Measurements from ENCODE around the gene RAB7B. TPM values are rescaled to one million over a fixed set of nuclear protein-coding genes. Genes with fewer than 3 reads are reported as not detected.

The RAB7B gene
- total RNA-seq, 4 donors from 2014 or later: 0.27 to 0.32 TPM; not detected in 2

- intact Hi-C loops (cut with DNase I; ENCODE audit: low total_unique reads) (no loop called here), in situ Hi-C loops (cut with MboI; ENCODE audit: low pct_ligation_motif_present in 1 of 4, low pct_unique_long_range_greater_than_20kb in 1 of 4, low sequenced_read_pairs in 3 of 4) (no loop called here)
- TF ChIP-seq CTCF (IDR thresholded peaks at IDR 0.05) (no peak), POLR2A (IDR thresholded peaks at IDR 0.05) (no peak), EP300 (IDR thresholded peaks at IDR 0.05; ENCODE audit: low read depth) (no peak), POLR2AphosphoS5 (IDR thresholded peaks at IDR 0.05) (no peak)
- no peak for DNase-seq
- WGBS, 2 donors (ENCODE audit: low coverage in 1 of 2): 50% methylated on average over 4 of the region's 4 CpGs; no CpG with 5 or more reads in 1 of the 2 donors
- Histone ChIP-seq H3K36me3 (no peaks in the 10 kb centered on the region), H3K9me3 (no peaks in the 10 kb centered on the region), H3K27ac (no peak overlapping the region), H3K4me1 (no peaks in the 10 kb centered on the region), H3K27me3 (peaks cover 11% of the 10 kb centered on the region), H3K4me3 (no peak overlapping the region)
These were observed 56.2 kb downstream of the RAB7B start for GRCh38 chr1:205947024-205947423.

- DNase-seq: no peak
- Histone ChIP-seq H3K36me3 (no peaks in the 10 kb centered on the region), H3K4me1 (no peaks in the 10 kb centered on the region), H3K27me3 (peaks cover 14% of the 10 kb centered on the region), H3K9me3 (no peaks in the 10 kb centered on the region), H3K27ac (no peak overlapping the region), H3K4me3 (no peak overlapping the region)
- WGBS, 2 donors (ENCODE audit: low coverage in 1 of 2): 85% methylated on average over 3 of the region's 3 CpGs; no CpG with 5 or more reads in 1 of the 2 donors
- intact Hi-C loops (cut with DNase I; ENCODE audit: low total_unique reads): no loop called here
- in situ Hi-C loops (cut with MboI; ENCODE audit: low pct_ligation_motif_present in 1 of 4, low pct_unique_long_range_greater_than_20kb in 1 of 4, low sequenced_read_pairs in 3 of 4): no loop called here
- no peak for TF ChIP-seq CTCF (IDR thresholded peaks at IDR 0.05)
- no peak for TF ChIP-seq POLR2A (IDR thresholded peaks at IDR 0.05)
- no peak for TF ChIP-seq EP300 (IDR thresholded peaks at IDR 0.05; ENCODE audit: low read depth)
- TF ChIP-seq POLR2AphosphoS5 (IDR thresholded peaks at IDR 0.05): no peak
These were observed 58.1 kb downstream of the RAB7B start for GRCh38 chr1:205945069-205945468.

GRCh38 chr1:205944525-205944924, 58.7 kb downstream of the RAB7B start:
- Histone ChIP-seq H3K27ac (no peak overlapping the region), H3K4me3 (no peak overlapping the region), H3K4me1 (no peaks in the 10 kb centered on the region), H3K27me3 (peaks cover 19% of the 10 kb centered on the region), H3K9me3 (no peaks in the 10 kb centered on the region), H3K36me3 (no peaks in the 10 kb centered on the region)
- no peak for DNase-seq
- intact Hi-C loops (cut with DNase I; ENCODE audit: low total_unique reads) (no loop called here), in situ Hi-C loops (cut with MboI; ENCODE audit: low pct_ligation_motif_present in 1 of 4, low pct_unique_long_range_greater_than_20kb in 1 of 4, low sequenced_read_pairs in 3 of 4) (no loop called here)
- WGBS, 2 donors (ENCODE audit: low coverage in 1 of 2): 43 to 78% methylated on average over 2 to 4 of the region's 4 CpGs
- TF ChIP-seq EP300 (IDR thresholded peaks at IDR 0.05; ENCODE audit: low read depth): no peak
- TF ChIP-seq POLR2AphosphoS5 (IDR thresholded peaks at IDR 0.05): no peak
- no peak for TF ChIP-seq POLR2A (IDR thresholded peaks at IDR 0.05)
- TF ChIP-seq CTCF (IDR thresholded peaks at IDR 0.05): no peak

- WGBS, 2 donors (ENCODE audit: low coverage in 1 of 2): 4 to 33% methylated on average over 5 to 7 of the region's 7 CpGs
- H3K27ac ChIP-seq: no peak within 1 kb of the TSS
- intact Hi-C loops (cut with DNase I; ENCODE audit: low total_unique reads): no loop called here
- no peaks in the 10 kb centered on the region for H3K4me1 ChIP-seq
- no peak within 1 kb of the TSS for H3K4me3 ChIP-seq
- H3K9me3 ChIP-seq: no peaks in the 10 kb centered on the region
- TF ChIP-seq EP300 (IDR thresholded peaks at IDR 0.05; ENCODE audit: low read depth): no peak
- no peak for TF ChIP-seq POLR2A (IDR thresholded peaks at IDR 0.05)
- no peak for TF ChIP-seq CTCF (IDR thresholded peaks at IDR 0.05)
- TF ChIP-seq POLR2AphosphoS5 (IDR thresholded peaks at IDR 0.05): no peak
- DNase-seq: no peak
- peaks cover 25% of the 10 kb centered on the region for H3K27me3 ChIP-seq
- in situ Hi-C loops (cut with MboI; ENCODE audit: low pct_ligation_motif_present in 1 of 4, low pct_unique_long_range_greater_than_20kb in 1 of 4, low sequenced_read_pairs in 3 of 4): no loop called here
- no peaks in the 10 kb centered on the region for H3K36me3 ChIP-seq
These were observed 60.0 kb downstream of the RAB7B start, which contains the start of gene SLC26A9 for GRCh38 chr1:205943245-205943644. SLC26A9 (minus strand) TSS chr1:205943456; CDS start chr1:205935820, 7,636 bp downstream.
